IMR-90 (cell line): ENCODE measurements around the gene SH3RF1.

Source experiments
- BHLHE40 ChIP-seq: fragments of 150-350 bp; IDR thresholded peaks from 2 replicates; pipeline ENCODE4 v1.6.1; 2016; ENCODE audit warnings: mild to moderate bottlenecking, low read depth, low read length
- CEBPB ChIP-seq: IDR thresholded peaks from 2 replicates; pipeline ENCODE4 v1.6.1; 2012; ENCODE audit warnings: low read depth, low read length, improper control_type of control experiment
- CHD1 ChIP-seq: IDR thresholded peaks from 2 replicates; pipeline ENCODE4 v1.6.1; 2012; ENCODE audit warnings: low read depth, low read length, improper control_type of control experiment
- CTCF ChIP-seq: conservative IDR thresholded peaks from 2 replicates; pipeline ENCODE4 v1.5.1; 2012; ENCODE audit warnings: mild to moderate bottlenecking, low read depth, low read length, improper control_type of control experiment
- ELK1 ChIP-seq: fragments of 150-350 bp; IDR thresholded peaks from 2 replicates; pipeline ENCODE4 v1.6.1; 2016; ENCODE audit warnings: low read depth, mild to moderate bottlenecking, low read length, moderate library complexity, borderline replicate concordance
- MAFK ChIP-seq: IDR thresholded peaks from 2 replicates; pipeline ENCODE4 v1.6.1; 2012; ENCODE audit warnings: low read depth, low read length, improper control_type of control experiment
- NFE2L2 ChIP-seq: fragments of 150-350 bp; IDR thresholded peaks from 2 replicates; pipeline ENCODE4 v1.6.1; 2016; ENCODE audit warnings: low read depth, mild to moderate bottlenecking, low read length
- POLR2A ChIP-seq: IDR thresholded peaks from 2 replicates; pipeline ENCODE4 v1.6.1; 2012; ENCODE audit warnings: mild to moderate bottlenecking, low read depth, low read length
- RAD21 ChIP-seq: IDR thresholded peaks from 2 replicates; pipeline ENCODE4 v1.6.1; 2012; ENCODE audit warnings: low read length, improper control_type of control experiment
- RCOR1 ChIP-seq: IDR thresholded peaks from 2 replicates; pipeline ENCODE4 v1.6.1; 2012; ENCODE audit warnings: mild to moderate bottlenecking, low read length, improper control_type of control experiment; ENCODE audit not compliant: insufficient replicate concordance
- RFX5 ChIP-seq: IDR thresholded peaks from 2 replicates; pipeline ENCODE4 v1.8.0; 2012; ENCODE audit warnings: low read depth, mild to moderate bottlenecking, low read length, moderate library complexity
- SMC3 ChIP-seq: fragments of 150-350 bp; IDR thresholded peaks from 2 replicates; pipeline ENCODE4 v1.6.1; 2016; ENCODE audit warnings: low read depth, mild to moderate bottlenecking, antibody characterized with exemption, low read length, moderate library complexity
- USF2 ChIP-seq: fragments of 150-350 bp; IDR thresholded peaks from 2 replicates; pipeline ENCODE4 v1.6.1; 2017; ENCODE audit warnings: mild to moderate bottlenecking, antibody characterized with exemption, low read length, low read depth

DNA sequence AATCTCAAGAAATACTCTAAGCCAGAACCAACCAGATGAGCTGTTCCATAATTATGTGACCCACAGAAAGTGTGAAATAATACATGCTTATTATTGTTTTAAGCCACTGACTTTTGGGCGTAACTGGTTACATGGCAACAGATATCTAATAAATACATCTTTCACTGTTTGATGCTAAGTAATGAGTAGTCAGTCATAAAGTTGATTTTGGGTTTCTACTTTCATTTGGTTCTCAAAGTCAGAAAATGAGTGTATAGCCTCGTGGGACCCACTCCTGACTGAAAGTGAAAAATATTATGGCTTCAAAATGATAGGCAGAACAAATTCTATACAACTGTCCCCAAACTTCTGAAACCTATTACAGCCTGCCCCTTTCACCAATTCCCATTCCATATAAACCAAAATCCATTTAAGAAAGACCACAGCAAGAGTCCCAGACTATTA lies 172.7 kb downstream of the SH3RF1 start:
- TF ChIP-seq SMC3 (no peak), CTCF (no peak), POLR2A (no peak), RAD21 (no peak), CHD1 (no peak), MAFK (no peak), RCOR1 (no peak), BHLHE40 (no peak), ELK1 (no peak), USF2 (no peak), RFX5 (no peak), CEBPB (no peak), NFE2L2 (no peak)
